Forelimb muscle (tissue), 1 donor: ENCODE results near the gene MISP3. TPM values are rescaled to one million over a fixed set of nuclear protein-coding genes. Genes with fewer than 3 reads are reported as not detected.

Experiments used
- DNase-seq: peaks from one replicate; pipeline ENCODE4 v3.0.0-alpha.2; 2013; ENCODE audit warnings: low read depth
- polyA plus RNA-seq: library from polyadenylated mRNA; unstranded; fragments of 120-200 nt; gene quantifications from one replicate; pipeline ENCODE4 v1.2.1, GENCODE V29; 2013; ENCODE audit not compliant: insufficient read length

MISP3 gene
- polyA plus RNA-seq, 1 donor, result 0.65 TPM

DNA sequence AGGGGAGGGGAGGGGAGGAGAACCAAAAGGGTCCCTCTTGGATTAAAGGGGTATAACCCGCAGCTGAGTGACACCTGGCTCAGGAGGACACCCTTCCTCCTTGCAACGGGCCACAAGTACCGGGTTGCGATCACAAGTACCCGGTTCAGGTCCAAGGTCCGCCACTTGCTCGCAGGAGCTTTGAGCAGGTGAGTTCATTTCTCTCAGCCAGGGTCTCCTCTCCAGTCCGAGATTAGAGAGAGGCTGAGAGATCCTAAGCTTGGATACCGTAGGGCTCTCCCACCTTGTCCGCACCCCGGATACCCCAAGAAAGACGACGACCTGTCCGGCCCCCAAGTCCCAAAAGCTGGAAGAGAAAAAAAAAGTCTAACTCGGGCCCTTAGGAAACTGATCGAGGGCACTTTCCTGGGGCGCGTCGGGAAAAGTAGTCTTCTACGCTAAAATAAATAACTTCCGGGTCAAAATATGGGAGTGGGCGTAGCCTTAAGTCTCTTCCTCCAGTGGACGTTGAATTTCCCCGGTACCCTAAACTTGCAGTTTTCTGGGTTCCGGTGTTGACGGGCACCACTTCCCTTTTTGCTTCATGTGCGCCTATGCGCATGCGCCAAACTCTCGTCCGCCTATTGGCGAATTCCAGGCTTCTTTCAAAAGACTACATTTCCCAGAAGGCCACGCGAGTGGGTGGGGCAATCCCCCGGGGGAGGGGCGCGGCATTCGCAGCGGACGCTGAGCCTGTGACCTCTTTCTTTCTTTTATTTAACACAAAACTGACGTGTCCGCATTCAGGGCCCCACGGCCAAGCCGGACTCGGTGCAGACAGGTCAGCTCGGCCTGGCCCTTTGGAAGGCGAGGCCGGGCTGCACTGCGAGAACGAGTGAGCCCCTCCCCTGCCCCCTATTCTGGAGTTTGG is 8.6 kb downstream of the MISP3 start:
- DNase-seq, result peak; percentile 100

- no peak for DNase-seq
These were observed 9.4 kb downstream of the MISP3 start for GRCh38 chr19:14081797-14082674.

GRCh38 chr19:14082675-14082960 is 10.0 kb downstream of the MISP3 start:
- DNase-seq, result no peak

DNA sequence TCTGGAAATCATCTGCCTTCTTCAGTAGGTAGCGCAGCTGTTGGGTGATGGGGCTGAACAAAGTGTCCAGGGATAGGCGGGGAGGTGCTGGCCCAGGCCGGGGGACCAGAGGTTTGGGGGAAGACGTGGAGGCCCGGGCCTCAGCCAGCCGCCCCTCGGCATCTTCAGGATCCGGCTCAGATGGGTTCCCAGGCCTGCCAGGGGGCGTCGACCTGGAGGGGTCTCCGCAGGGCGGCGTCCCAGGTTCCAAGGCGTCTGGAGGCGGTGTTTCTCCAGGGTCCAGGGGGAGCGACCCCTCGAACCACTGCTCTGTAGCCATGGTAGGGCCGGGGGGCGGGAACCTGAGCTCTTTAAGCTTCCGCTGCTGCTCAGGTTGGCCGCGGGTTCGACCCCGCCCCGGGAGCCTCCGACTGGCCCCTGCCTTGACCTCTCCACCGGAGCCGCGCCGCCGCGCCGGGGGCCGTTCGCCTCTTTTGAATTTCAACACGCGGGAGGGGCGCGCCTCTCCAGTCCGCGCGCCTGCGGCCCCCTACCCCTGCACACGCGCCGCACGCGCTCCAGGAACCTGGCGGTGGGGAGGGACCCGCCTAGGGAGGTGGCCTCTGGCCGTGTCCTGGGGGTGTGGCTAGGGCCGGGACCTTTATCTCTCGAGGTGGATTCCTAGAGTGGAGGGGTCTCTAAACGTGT is 12.9 kb downstream of the MISP3 start, which contains the start of gene C19orf67:
C19orf67 (minus strand) TSS at position 475 of the 687 bp plus-strand sequence; CDS start at position 319, 156 bp downstream.
- DNase-seq, result no peak

DNA sequence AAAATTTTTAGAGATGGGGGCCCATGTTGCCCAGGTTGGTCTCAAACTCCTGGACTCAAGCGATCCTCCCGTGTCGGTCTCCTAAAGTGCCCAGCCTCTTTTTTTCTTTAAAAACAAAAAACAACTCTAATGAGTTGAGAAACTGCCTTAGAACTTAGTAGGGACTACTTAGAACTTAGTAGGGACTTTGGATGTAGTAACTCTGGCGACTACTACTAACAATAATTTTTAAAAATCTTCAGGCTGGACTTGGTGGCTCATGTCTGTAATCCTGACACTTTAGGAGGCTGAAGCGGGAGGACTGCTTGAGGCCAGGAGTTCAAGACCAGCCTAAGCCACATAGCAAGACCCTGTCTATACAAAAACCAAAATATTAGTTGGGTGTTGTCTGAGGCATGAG is 13.5 kb downstream of the MISP3 start:
- DNase-seq, result no peak

DNA sequence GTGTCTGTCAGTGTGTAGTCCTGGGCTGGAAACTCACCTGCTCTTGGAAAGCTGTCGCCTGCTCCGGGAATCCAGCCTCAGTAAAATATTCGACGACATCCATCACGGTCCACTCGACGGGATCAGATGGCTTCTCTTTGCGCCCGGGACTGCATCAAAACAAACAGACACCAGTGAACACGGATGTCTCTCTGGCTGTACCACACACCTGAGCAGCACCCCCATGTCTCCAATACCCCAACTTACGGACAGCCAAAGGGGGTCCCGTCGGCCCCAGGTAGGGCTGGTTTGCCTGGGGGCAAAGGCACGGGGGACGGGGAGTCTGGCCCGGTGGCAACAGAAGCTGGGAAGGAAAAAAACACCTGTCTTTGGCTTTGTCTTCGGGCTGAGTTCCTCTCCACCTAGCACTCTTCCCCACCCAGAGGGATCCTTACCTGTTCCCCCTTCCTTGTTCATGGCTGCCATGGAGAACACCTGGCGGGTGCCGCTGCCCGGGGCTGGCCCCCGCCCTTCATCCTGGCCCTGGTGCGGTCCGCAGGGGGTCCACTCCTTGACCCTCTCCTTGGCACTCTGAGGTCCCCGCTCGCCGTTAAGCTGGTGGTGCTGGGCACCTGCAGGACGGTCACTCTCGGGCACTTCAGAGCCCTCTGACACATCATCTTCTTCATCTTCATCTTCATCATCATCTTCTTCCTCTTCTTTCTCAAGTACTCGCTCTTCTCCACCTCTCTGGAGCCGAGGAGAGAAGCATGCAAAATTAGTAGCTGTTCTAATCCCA is 16.2 kb downstream of the MISP3 start:
- DNase-seq, result no peak

DNA sequence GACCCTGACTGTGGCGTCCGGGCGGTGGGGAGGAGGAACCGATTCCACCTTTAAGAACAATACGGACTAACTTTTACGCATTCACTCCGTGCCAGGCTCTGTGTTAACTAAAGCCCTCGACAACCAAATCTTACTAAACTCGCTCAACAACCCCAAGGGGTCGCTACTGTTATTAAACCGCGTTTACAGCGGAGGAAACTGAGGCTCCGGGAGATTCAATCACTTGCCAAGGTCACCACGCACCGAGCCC is 16.8 kb downstream of the MISP3 start:
- no peak for DNase-seq

DNA sequence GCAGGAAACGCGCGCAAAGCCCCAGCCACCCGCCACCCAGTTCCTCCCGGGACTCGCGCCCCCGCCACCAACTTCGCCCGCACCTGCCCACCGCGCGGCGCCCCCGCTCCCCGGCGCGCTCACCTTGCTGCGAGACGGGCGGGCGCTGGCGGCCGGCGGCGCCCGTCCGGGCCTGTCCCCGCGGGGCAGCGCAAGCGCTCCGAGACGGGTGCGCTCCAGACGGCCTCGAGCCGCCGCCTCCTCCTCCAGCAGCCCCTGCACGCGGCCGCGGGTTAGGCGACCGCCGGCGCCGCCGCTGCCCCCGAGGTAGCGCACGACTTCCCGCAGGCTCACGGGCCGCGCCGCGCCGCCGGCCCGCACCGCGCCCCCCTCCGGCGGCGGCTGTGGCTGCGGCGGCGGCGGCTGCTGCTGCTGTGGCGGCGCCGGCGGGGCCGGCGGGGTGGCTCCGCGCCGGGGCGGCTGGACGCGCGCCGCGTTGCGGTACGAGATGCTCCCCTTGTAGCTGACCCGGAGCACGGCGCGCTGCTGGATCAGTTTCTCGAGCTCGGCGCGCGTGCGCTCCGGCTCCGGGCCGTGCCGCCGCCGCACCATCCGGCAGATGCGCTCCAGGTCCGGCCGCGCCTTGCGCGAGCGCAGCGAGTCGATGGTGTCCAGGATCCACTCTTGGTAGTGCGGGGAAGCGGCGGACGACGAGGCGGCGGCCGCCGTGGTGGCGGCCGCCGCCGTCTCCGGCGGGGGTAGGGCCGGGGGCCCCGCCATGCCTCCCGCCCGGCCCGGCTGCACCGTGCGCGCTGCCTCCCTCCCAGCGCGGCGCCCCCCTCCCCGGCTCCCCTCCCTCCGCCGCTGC is 17.3 kb downstream of the MISP3 start:
- DNase-seq, result no peak

GRCh38 chr19:14090509-14091080 is 18.0 kb downstream of the MISP3 start, which contains the start of gene SAMD1:
Gene SAMD1, minus strand, starts transcription at chr19:14090751.
- no peak for DNase-seq

DNA sequence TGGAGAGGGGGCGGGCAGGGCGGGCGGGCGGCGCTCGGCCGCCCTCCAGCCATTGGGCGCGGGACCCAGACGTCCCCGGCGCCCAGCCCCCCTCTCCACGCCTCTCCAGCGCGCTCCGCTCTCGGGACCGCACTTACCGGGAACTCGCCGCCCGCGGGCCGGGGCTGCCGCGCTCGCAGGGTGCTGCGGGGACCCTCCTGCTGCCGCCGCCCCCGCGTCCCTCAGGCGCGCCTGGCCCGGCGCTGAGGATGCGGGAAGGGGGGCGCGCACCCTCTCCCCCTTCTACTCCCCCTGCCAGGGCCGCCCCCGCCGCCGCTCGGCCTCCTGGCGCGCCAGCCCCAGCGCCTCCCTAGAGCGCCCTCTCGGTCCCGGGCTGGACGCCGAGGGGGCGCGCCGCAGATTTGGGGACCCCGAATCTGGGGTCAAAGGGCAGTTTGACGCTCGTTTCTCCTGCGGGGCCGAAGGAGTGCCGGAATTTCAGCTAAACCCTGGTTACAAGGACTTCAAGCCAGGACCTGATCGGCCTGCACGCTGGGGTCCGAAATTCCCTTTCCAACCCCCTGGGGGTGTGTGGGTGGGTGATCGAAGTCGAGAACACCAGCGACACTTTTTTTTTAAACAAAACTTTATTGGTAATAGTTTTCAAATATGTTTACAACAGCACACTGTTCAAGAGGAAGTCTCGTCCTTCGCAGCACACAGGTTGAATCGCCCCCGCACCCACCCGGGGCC is 18.7 kb downstream of the MISP3 start:
- DNase-seq, result no peak

- no peak for DNase-seq
These were observed 19.4 kb downstream of the MISP3 start for GRCh38 chr19:14091813-14092462.

DNA sequence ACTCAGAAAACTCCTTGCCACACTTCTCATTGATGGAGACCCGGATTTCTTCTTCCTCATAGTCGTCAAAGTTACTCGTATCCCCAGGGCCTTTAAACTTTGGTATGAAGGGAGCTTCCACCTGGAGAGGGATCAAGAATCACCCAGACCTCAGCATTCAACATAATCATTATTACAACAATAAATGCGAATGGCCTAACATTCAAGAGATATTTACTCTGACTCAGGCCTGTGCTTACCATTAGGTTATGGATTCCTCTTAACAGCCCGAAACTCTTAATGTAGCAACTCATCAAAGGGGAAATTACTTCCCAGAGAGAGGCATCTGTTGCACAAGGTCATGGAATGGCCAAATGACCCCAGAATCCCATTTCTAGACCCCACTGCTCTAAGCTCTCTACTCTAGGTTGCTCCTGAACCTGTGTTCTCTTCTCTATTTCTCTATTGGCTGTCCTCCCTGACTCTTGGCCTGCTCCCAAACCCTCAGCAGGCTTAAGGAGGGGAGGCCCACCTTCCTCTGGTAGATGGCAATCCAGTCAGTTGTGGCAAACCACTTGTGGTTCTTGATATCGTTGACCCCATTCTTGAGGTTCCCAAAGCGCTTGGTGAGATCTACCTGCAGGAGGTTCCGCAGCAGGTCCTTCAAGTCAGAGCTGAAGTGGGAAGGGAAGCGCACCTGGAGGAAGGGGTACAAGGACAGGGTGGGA is 20.7 kb downstream of the MISP3 start:
- DNase-seq, result no peak

- DNase-seq, result no peak
These were observed 22.3 kb downstream of the MISP3 start for GRCh38 chr19:14094854-14095253.

DNA sequence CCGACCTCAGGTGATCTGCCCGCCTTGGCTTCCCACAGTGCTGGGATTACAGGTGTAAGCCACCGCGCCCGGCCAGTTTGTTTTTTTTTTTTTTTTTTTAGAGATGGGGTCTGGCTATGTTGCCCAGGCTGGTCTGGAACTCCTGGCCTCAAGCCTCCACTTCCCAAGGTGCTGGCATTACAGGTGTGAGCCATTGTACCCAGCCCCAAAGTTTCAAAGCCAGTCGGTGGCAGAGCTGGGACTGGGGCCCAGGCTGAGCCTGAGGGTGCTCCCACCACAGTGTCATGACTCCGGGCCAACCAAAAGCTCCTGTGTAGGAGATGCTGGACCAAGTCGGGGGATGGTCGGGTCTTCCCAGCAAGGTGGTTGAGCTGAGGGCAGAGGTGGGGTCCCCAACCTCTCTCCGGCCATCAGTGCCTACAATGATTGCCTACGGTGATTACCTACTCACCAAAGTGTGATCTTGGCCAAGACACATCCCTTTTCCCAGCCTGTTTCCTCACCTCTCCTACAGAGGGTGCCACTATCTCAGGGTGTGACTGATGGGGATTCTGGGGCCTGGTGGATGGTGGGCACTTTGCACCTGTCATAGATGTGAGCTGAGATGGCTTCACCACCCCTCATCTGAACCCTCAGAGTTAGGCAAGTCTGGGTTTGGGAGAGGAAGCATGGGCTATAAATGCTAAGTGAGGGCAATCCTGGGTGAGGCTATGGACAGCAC is 23.8 kb downstream of the MISP3 start:
- DNase-seq, result no peak

- DNase-seq, result no peak
These were observed 25.1 kb downstream of the MISP3 start for GRCh38 chr19:14097532-14098151.

DNA sequence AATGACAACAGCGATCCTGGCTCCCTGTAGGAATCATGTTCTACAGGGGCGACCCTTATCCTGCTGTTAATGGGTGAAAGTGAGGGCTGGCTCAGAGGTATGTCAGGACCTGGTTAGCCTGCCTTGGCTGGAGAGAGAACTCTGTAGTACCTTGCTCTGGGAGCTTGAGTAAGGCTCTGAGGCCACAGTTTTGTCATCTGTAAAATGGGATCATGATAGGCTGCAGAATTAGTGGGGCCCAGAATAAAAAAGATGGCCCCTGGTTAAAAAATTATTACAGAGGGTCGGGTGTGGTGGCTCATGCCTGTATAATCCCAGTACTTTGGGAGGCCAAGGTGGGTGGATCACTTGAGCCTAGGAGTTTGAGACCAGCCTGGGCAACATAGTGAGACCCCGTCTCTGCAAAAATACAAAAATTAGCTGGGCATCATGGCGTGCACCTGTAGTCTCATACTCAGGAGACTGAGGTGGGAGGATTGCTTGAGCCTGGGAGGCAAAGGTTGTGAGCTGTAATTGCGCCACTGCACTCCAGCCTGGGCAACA is 28.5 kb downstream of the MISP3 start:
- no peak for DNase-seq

- no peak for DNase-seq
These were observed 29.6 kb downstream of the MISP3 start for GRCh38 chr19:14102102-14102696.
